ENCODE data around the gene NLRP1.

DNA sequence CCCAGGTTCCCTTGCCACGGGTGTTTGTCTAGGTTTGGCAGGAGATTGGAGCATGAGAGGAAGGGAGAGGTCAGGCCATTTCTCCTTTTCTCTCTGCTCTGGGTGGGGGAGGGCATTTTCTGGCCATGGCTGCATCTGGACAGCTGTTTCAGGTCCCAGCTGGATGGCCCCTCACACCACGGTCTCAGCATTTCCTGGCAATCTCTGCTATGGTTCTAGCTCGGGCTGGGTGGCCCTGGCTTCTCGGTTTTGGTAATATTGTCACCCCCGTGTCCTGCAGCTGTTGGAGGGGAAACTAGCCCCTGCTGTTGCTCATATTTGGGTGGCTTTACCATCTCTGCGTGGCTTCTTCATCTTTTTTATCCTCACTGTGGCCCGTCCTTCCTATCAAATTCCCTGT, 11.5 kb upstream of the NLRP1 start:
- TF ChIP-seq, protein P1, sequence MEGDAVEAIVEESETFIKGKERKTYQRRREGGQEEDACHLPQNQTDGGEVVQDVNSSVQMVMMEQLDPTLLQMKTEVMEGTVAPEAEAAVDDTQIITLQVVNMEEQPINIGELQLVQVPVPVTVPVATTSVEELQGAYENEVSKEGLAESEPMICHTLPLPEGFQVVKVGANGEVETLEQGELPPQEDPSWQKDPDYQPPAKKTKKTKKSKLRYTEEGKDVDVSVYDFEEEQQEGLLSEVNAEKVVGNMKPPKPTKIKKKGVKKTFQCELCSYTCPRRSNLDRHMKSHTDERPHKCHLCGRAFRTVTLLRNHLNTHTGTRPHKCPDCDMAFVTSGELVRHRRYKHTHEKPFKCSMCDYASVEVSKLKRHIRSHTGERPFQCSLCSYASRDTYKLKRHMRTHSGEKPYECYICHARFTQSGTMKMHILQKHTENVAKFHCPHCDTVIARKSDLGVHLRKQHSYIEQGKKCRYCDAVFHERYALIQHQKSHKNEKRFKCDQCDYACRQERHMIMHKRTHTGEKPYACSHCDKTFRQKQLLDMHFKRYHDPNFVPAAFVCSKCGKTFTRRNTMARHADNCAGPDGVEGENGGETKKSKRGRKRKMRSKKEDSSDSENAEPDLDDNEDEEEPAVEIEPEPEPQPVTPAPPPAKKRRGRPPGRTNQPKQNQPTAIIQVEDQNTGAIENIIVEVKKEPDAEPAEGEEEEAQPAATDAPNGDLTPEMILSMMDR (IDR thresholded peaks at IDR 0.05 in 4 of 5, conservative IDR thresholded peaks at IDR 0.05 in 1 of 5), result no peak
- TF ChIP-seq POLR2A (IDR thresholded peaks at IDR 0.05), result no peak
